ENCODE data around the gene TRIM31. TPM values are rescaled to one million over a fixed set of nuclear protein-coding genes. Genes with fewer than 3 reads are reported as not detected.

Gene TRIM31
- total RNA-seq, 1 donor from 2014 or later: not detected

DNA sequence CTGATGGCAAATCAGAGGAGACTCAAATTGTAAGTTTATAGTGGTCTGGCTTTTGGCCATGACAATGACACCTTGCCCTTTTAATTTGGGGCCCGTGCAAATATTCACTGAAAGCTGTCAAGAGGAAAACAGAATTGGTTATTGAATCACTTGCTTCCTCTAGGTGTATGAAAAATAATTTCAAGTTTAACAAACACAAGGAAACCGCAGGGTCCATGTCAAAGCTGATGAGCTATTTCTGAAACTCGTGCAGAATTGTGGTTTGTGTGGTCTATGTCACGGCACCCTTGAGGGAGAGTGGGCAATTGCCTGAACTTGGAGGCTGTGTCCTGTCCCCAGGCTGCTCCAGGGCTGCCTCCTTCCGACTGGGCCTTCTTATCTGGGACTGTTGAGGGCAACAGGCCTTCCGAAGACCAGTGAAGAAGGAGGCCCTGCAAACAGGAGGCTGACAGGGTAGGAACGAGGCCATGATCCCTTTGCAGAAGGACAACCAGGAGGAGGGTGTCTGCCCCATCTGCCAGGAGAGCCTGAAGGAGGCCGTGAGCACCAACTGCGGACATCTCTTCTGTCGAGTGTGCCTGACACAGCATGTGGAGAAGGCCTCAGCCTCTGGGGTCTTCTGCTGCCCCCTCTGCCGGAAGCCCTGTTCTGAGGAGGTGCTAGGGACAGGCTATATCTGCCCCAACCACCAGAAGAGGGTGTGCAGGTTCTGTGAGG is 23.8 kb upstream of the TRIM31 start:
- Mint-ChIP-seq H3K36me3 (ENCODE audit: low read depth, unreplicated experiment) (no peaks in the 10 kb centered on the region), H3K27ac (ENCODE audit: unreplicated experiment) (no peak overlapping the region), H3K4me1 (ENCODE audit: unreplicated experiment) (no peaks in the 10 kb centered on the region), H3K27me3 (ENCODE audit: unreplicated experiment) (peaks cover 5% of the 10 kb centered on the region), H3K4me3 (ENCODE audit: unreplicated experiment) (no peak overlapping the region), H3K9me3 (ENCODE audit: unreplicated experiment) (no peaks in the 10 kb centered on the region)
- DNase-seq (ENCODE audit: low spot score): no peak
- TF ChIP-seq, protein P1, sequence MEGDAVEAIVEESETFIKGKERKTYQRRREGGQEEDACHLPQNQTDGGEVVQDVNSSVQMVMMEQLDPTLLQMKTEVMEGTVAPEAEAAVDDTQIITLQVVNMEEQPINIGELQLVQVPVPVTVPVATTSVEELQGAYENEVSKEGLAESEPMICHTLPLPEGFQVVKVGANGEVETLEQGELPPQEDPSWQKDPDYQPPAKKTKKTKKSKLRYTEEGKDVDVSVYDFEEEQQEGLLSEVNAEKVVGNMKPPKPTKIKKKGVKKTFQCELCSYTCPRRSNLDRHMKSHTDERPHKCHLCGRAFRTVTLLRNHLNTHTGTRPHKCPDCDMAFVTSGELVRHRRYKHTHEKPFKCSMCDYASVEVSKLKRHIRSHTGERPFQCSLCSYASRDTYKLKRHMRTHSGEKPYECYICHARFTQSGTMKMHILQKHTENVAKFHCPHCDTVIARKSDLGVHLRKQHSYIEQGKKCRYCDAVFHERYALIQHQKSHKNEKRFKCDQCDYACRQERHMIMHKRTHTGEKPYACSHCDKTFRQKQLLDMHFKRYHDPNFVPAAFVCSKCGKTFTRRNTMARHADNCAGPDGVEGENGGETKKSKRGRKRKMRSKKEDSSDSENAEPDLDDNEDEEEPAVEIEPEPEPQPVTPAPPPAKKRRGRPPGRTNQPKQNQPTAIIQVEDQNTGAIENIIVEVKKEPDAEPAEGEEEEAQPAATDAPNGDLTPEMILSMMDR (IDR thresholded peaks at IDR 0.05; ENCODE audit: unreplicated experiment): no peak

DNA sequence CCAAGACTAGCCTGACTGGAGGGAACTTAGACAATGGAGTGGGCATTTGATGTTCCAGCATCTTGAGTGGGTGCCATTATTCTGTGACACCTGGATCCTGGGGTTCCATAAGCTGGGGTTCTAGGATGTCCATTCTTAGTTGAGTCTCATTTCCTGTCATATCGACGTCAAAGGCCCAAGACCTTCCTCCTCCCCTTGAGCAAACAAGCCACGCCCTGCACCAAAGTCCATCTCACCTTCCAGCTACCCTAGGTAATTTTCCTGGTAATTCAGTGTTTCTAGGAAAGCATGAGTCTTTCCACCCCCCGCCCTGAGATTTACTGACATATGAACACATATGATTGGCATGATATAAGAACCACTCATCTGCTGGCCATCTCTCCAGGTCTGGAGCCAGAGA is 22.9 kb upstream of the TRIM31 start, which contains the start of gene TRIM40:
TRIM40 (plus strand) TSS at position 384 of the 400 bp plus-strand sequence. CDS start 897 bp downstream, outside the sequence.
- no peak within 1 kb of the TSS for H3K27ac Mint-ChIP-seq (ENCODE audit: unreplicated experiment)
- TF ChIP-seq, protein P1 (IDR thresholded peaks at IDR 0.05; ENCODE audit: unreplicated experiment): no peak
- peaks cover 3% of the 10 kb centered on the region for H3K4me1 Mint-ChIP-seq (ENCODE audit: unreplicated experiment)
- H3K9me3 Mint-ChIP-seq (ENCODE audit: unreplicated experiment): no peaks in the 10 kb centered on the region
- DNase-seq (ENCODE audit: low spot score): no peak
- no peaks in the 10 kb centered on the region for H3K36me3 Mint-ChIP-seq (ENCODE audit: low read depth, unreplicated experiment)
- no peak within 1 kb of the TSS for H3K4me3 Mint-ChIP-seq (ENCODE audit: unreplicated experiment)
- H3K27me3 Mint-ChIP-seq (ENCODE audit: unreplicated experiment): peaks cover 5% of the 10 kb centered on the region

DNA sequence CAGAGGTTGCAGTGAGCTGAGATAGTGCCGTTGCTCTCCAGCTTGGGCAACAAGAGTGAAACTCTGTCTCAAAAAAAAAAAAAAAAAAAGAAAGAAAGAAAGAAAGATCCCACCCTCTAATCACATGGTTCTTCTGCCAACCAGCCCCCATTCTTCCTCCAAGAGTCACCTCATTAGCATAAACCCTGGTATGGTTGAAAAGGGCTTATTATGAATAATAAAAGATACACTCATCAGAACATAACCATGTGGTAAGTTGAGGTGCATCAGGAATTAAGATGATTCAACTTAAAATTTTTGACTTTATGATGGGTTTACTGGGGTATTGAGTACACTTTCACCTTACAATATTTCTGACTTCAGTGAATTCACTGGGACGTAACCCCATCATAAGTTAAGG is 22.3 kb upstream of the TRIM31 start:
- H3K4me3 Mint-ChIP-seq (ENCODE audit: unreplicated experiment): no peak overlapping the region
- no peak for DNase-seq (ENCODE audit: low spot score)
- H3K9me3 Mint-ChIP-seq (ENCODE audit: unreplicated experiment): no peaks in the 10 kb centered on the region
- peaks cover 3% of the 10 kb centered on the region for H3K4me1 Mint-ChIP-seq (ENCODE audit: unreplicated experiment)
- no peaks in the 10 kb centered on the region for H3K36me3 Mint-ChIP-seq (ENCODE audit: low read depth, unreplicated experiment)
- TF ChIP-seq, protein P1 (IDR thresholded peaks at IDR 0.05; ENCODE audit: unreplicated experiment): no peak
- no peak overlapping the region for H3K27ac Mint-ChIP-seq (ENCODE audit: unreplicated experiment)
- H3K27me3 Mint-ChIP-seq (ENCODE audit: unreplicated experiment): peaks cover 5% of the 10 kb centered on the region

DNA sequence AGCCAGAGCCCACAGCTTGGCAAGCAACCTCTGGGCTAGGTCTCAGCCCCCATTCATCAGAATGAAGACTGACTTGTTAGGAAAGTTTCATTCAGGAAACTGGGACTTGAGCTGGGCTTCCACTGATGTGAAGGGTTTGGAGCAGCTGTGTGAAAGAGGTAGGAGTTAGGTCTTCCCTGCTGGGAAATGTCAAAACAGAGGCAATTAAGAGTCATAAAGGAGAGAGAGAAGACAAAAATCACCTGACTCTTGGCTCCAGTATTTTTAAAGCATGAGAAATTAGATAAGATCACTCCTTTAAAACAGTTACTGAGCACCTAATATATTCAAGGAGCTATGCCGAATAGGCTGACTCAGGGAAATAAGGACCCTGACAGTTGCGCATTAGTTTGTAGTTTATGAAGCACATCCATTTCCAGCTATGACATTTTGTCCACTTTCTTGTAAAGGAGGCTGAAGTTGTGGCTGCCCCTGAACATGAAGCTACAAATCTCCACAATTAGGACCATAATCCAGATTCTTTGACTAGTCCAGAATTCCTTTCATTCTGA is 19.1 kb upstream of the TRIM31 start:
- TF ChIP-seq, protein P1 (IDR thresholded peaks at IDR 0.05; ENCODE audit: unreplicated experiment): no peak
- no peaks in the 10 kb centered on the region for H3K9me3 Mint-ChIP-seq (ENCODE audit: unreplicated experiment)
- peaks cover 9% of the 10 kb centered on the region for H3K27me3 Mint-ChIP-seq (ENCODE audit: unreplicated experiment)
- H3K4me3 Mint-ChIP-seq (ENCODE audit: unreplicated experiment): no peak overlapping the region
- H3K27ac Mint-ChIP-seq (ENCODE audit: unreplicated experiment): no peak overlapping the region
- H3K36me3 Mint-ChIP-seq (ENCODE audit: low read depth, unreplicated experiment): no peaks in the 10 kb centered on the region
- peaks cover 3% of the 10 kb centered on the region for H3K4me1 Mint-ChIP-seq (ENCODE audit: unreplicated experiment)
- DNase-seq (ENCODE audit: low spot score): no peak

Measured in endothelial cell (in vitro differentiated cells).